GM23248 (cell line): ENCODE data around the gene RIOK3. TPM values are rescaled to one million over a fixed set of nuclear protein-coding genes. Genes with fewer than 3 reads are reported as not detected.
"Not testable (repeated sequence)": the region's sequence is repeated elsewhere in the genome, so short reads cannot be mapped to it uniquely, and the experiment has no call there.

Source experiments
- DNase-seq: peaks from one replicate; pipeline ENCODE4 v3.0.0-alpha.2; 2015
- H2AFZ ChIP-seq: fragments of 200-600 bp; sonication (generic); 2 replicates; pipeline ENCODE4 v1.6.1; 2016; ENCODE audit warnings: antibody characterized with exemption
- H3F3A ChIP-seq: fragments of 200-600 bp; sonication (generic); 2 replicates; pipeline ENCODE4 v1.6.1; 2016; ENCODE audit warnings: mild to moderate bottlenecking, antibody characterized with exemption, mixed run types; ENCODE audit not compliant: insufficient read depth
- H3K27ac ChIP-seq: fragments of 200-600 bp; sonication (generic); 2 replicates; pipeline ENCODE4 v1.5.1; 2016; ENCODE audit warnings: mild to moderate bottlenecking
- H3K27me3 ChIP-seq: fragments of 200-600 bp; sonication (generic); replicated peaks from 2 replicates; pipeline ENCODE4 v1.6.1; 2016; ENCODE audit warnings: mild to moderate bottlenecking; ENCODE audit not compliant: insufficient read depth
- H3K36me3 ChIP-seq: fragments of 200-600 bp; sonication (generic); 2 replicates; pipeline ENCODE4 v1.6.1; 2016; ENCODE audit warnings: low read depth, mild to moderate bottlenecking
- H3K4me1 ChIP-seq: fragments of 200-600 bp; sonication (generic); 2 replicates; pipeline ENCODE4 v1.6.1; 2016; ENCODE audit warnings: mild to moderate bottlenecking; ENCODE audit not compliant: insufficient read depth
- H3K4me2 ChIP-seq: fragments of 200-600 bp; sonication (generic); one replicate; pipeline ENCODE4 v1.6.1; 2016; ENCODE audit warnings: mild to moderate bottlenecking; ENCODE audit not compliant: unreplicated experiment
- H3K4me3 ChIP-seq: fragments of 200-600 bp; sonication (generic); 2 replicates; pipeline ENCODE4 v1.5.1; 2016; ENCODE audit warnings: mild to moderate bottlenecking
- H3K79me2 ChIP-seq: fragments of 200-600 bp; sonication (generic); 2 replicates; pipeline ENCODE4 v1.6.1; 2016; ENCODE audit warnings: mild to moderate bottlenecking; ENCODE audit not compliant: insufficient read depth
- H3K9ac ChIP-seq: fragments of 200-600 bp; sonication (generic); 2 replicates; pipeline ENCODE4 v1.6.1; 2016; ENCODE audit warnings: mild to moderate bottlenecking
- H3K9me2 ChIP-seq: fragments of 200-600 bp; sonication (generic); 2 replicates; pipeline ENCODE4 v1.6.1; 2016; ENCODE audit warnings: mixed run types, mild to moderate bottlenecking, moderate library complexity; ENCODE audit not compliant: insufficient read depth
- H3K9me3 ChIP-seq: fragments of 200-600 bp; sonication (generic); one replicate; pipeline ENCODE4 v1.6.1; 2017; ENCODE audit warnings: low read depth
- H4K20me1 ChIP-seq: fragments of 200-600 bp; sonication (generic); 2 replicates; pipeline ENCODE4 v1.6.0; 2016; ENCODE audit not compliant: insufficient read depth
- EZH2 ChIP-seq: fragments of 200-600 bp; sonication (generic); IDR thresholded peaks from 2 replicates; pipeline ENCODE4 v1.6.1; 2018; ENCODE audit warnings: antibody characterized with exemption, mild to moderate bottlenecking; ENCODE audit not compliant: insufficient read depth, poor library complexity, severe bottlenecking
- EZH2phosphoT487 ChIP-seq: fragments of 200-600 bp; sonication (generic); IDR thresholded peaks from 2 replicates; pipeline ENCODE4 v1.6.1; 2018; ENCODE audit warnings: antibody characterized with exemption, moderate library complexity, mild to moderate bottlenecking, low read depth; ENCODE audit not compliant: insufficient read depth
- WGBS, 2 experiments: methylation state at CpG; one replicate each; pipeline ENCODE4 v1.1.6; 2015 to 2017; ENCODE audit warnings: low lambda C conversion rate in 2 of 2, low coverage in 1 of 2; ENCODE audit errors: missing lambda C conversion rate in 2 of 2; 5-methylcytosine and 5-hydroxymethylcytosine counted together
- in situ Hi-C: fragments of 300-500 bp; cut with MboI; formaldehyde crosslinking; loops from 2 replicates; pipeline ENCODE4 v1.15.0; 2020
- polyA plus RNA-seq: library from polyadenylated mRNA; unstranded; fragments of >200 nt; fragmentation: Nextera tagmentation; extraction: Ambion mirVana; gene quantifications from 2 replicates; pipeline ENCODE4 v1.2.1, GENCODE V29; 2016
- total RNA-seq: library from RNA; depleted of rRNA; stranded (reverse); fragments of >200 nt; shearing (Covaris generic); gene quantifications from 2 replicates; pipeline ENCODE4 v1.2.3, GENCODE V29; 2014

The RIOK3 gene
- total and polyA plus RNA-seq, 2 experiments from 2014 or later: 81.8 to 89.3 TPM

GRCh38 chr18:23421277-23421676, 31.8 kb upstream of the RIOK3 start:
- 93% methylated on average over 1 of the region's 1 CpG for WGBS, 2 experiments
- in situ Hi-C loops: loop anchor here (25.0 kb wide), 1 partner anchor 609 kb away; no protein-coding TSS in a partner anchor
- 0 out of 2 replicates have a peak, but pooled peaks cover 4% of the 10 kb centered on the region for H4K20me1 ChIP-seq

GRCh38 chr18:23422751-23423418, 30.2 kb upstream of the RIOK3 start:
- peak; percentile 83 for DNase-seq
- Histone ChIP-seq H3K4me3 (no peak overlapping the region), H3K9me3 (no peaks in the 10 kb centered on the region), H3K79me2 (no peaks in the 10 kb centered on the region), H3F3A (peaks cover 4% of the 10 kb centered on the region; the same call in 1 of the 2 replicates), H2AFZ (no peak overlapping the region), H3K9ac (no peak overlapping the region), H3K27ac (no peak overlapping the region), H3K36me3 (no peaks in the 10 kb centered on the region), H3K9me2 (no peaks in the 10 kb centered on the region), H3K4me2 (no peak overlapping the region), H4K20me1 (0 out of 2 replicates have a peak, but pooled peaks cover 4% of the 10 kb centered on the region), H3K4me1 (peaks cover 9% of the 10 kb centered on the region), H3K27me3 (no peaks in the 10 kb centered on the region)
- in situ Hi-C loops: loop anchor here (25.0 kb wide), 1 partner anchor 611 kb away; no protein-coding TSS in a partner anchor
- 14 to 23% methylated on average over 4 of the region's 4 CpGs for WGBS, 2 experiments
- TF ChIP-seq EZH2 (no peak), EZH2phosphoT487 (0 out of 2 replicates have a peak, but pooled peaks have one; percentile 42)

More at GRCh38 chr18:23421277-23421676, 31.8 kb upstream of the RIOK3 start:
- Histone ChIP-seq H3F3A (peaks cover 4% of the 10 kb centered on the region; the same call in 1 of the 2 replicates), H2AFZ (no peak overlapping the region), H3K36me3 (no peaks in the 10 kb centered on the region), H3K4me2 (no peak overlapping the region), H3K79me2 (no peaks in the 10 kb centered on the region), H3K4me1 (peaks cover 9% of the 10 kb centered on the region), H3K9ac (no peak overlapping the region), H3K9me3 (no peaks in the 10 kb centered on the region), H3K27me3 (no peaks in the 10 kb centered on the region), H3K4me3 (no peak overlapping the region), H3K27ac (no peak overlapping the region), H3K9me2 (no peaks in the 10 kb centered on the region)
- DNase-seq: no peak
- no peak for TF ChIP-seq EZH2phosphoT487
- no peak for TF ChIP-seq EZH2

- Histone ChIP-seq H3K36me3 (no peaks in the 10 kb centered on the region), H3K27ac (no peak overlapping the region), H3K4me1 (peaks cover 9% of the 10 kb centered on the region), H3K9me2 (no peaks in the 10 kb centered on the region), H3K79me2 (no peaks in the 10 kb centered on the region), H3K27me3 (no peaks in the 10 kb centered on the region), H3K9ac (no peak overlapping the region), H3K4me3 (no peak overlapping the region), H3K4me2 (no peak overlapping the region), H2AFZ (no peak overlapping the region), H3K9me3 (no peaks in the 10 kb centered on the region), H3F3A (peaks cover 4% of the 10 kb centered on the region; the same call in 1 of the 2 replicates), H4K20me1 (0 out of 2 replicates have a peak, but pooled peaks cover 4% of the 10 kb centered on the region)
- DNase-seq: no peak
- 78% methylated on average over 4 of the region's 4 CpGs for WGBS, 2 experiments
- in situ Hi-C loops: loop anchor here (25.0 kb wide), 1 partner anchor 612 kb away; no protein-coding TSS in a partner anchor
- no peak for TF ChIP-seq EZH2
- TF ChIP-seq EZH2phosphoT487: no peak
These were observed 28.5 kb upstream of the RIOK3 start for GRCh38 chr18:23424616-23425015.

- Histone ChIP-seq H3K4me2 (no peak overlapping the region), H3K27ac (no peak overlapping the region), H3K4me3 (no peak overlapping the region), H2AFZ (no peak overlapping the region), H3K4me1 (no peaks in the 10 kb centered on the region), H3K9me3 (no peaks in the 10 kb centered on the region), H3K36me3 (no peaks in the 10 kb centered on the region), H3F3A (no peaks in the 10 kb centered on the region), H3K9me2 (no peaks in the 10 kb centered on the region), H4K20me1 (0 out of 2 replicates have a peak, but pooled peaks cover 4% of the 10 kb centered on the region), H3K79me2 (no peaks in the 10 kb centered on the region), H3K9ac (no peak overlapping the region), H3K27me3 (no peaks in the 10 kb centered on the region)
- WGBS, 2 experiments: 99 to 100% methylated on average over 3 of the region's 3 CpGs
- no peak for DNase-seq
- no peak for TF ChIP-seq EZH2
- TF ChIP-seq EZH2phosphoT487: no peak
- in situ Hi-C loops: no loop called here
These were observed 24.3 kb upstream of the RIOK3 start for GRCh38 chr18:23428821-23429220.

GRCh38 chr18:23429538-23429937, 23.5 kb upstream of the RIOK3 start:
- H3K9me3 ChIP-seq, H3K36me3 ChIP-seq, in situ Hi-C loops, H3K4me1 ChIP-seq, H3K4me2 ChIP-seq, H3K79me2 ChIP-seq, H2AFZ ChIP-seq, H3K27ac ChIP-seq, DNase-seq, H3K27me3 ChIP-seq, H3K9me2 ChIP-seq, H4K20me1 ChIP-seq, H3K4me3 ChIP-seq, H3F3A ChIP-seq, H3K9ac ChIP-seq: not testable (repeated sequence)
- 66 to 67% methylated on average over 3 of the region's 3 CpGs for WGBS, 2 experiments
